Central memory CD4-positive, alpha-beta T cell (primary cell): ENCODE data around the gene CADM1.

Source experiments
- DNase-seq: peaks from one replicate; pipeline ENCODE4 v3.0.0; 2022

Gene CADM1

GRCh38 chr11:115271643-115272042 is 232.6 kb downstream of the CADM1 start:
- DNase-seq = no peak

GRCh38 chr11:115269191-115269950 is 234.8 kb downstream of the CADM1 start:
- no peak for DNase-seq

GRCh38 chr11:115267871-115268270 is 236.3 kb downstream of the CADM1 start:
- no peak for DNase-seq

- DNase-seq = no peak
Measured at GRCh38 chr11:115267238-115267781, 236.9 kb downstream of the CADM1 start.

GRCh38 chr11:115266066-115266639 is 238.1 kb downstream of the CADM1 start:
- DNase-seq = no peak

GRCh38 chr11:115263799-115264656 is 240.2 kb downstream of the CADM1 start:
- DNase-seq = no peak

- DNase-seq = no peak
Measured at GRCh38 chr11:115258216-115258615, 246.0 kb downstream of the CADM1 start.

GRCh38 chr11:115257678-115258077 is 246.5 kb downstream of the CADM1 start:
- DNase-seq = no peak

GRCh38 chr11:115257270-115257669 is 246.9 kb downstream of the CADM1 start:
- DNase-seq = no peak

- no peak for DNase-seq
Measured at GRCh38 chr11:115256397-115257197, 247.6 kb downstream of the CADM1 start.

GRCh38 chr11:115255006-115255762 is 249.0 kb downstream of the CADM1 start:
- no peak for DNase-seq

- no peak for DNase-seq
Measured at GRCh38 chr11:115251126-115251525, 253.1 kb downstream of the CADM1 start.

GRCh38 chr11:115249061-115249578 is 255.1 kb downstream of the CADM1 start:
- no peak for DNase-seq

GRCh38 chr11:115247953-115248352 is 256.3 kb downstream of the CADM1 start:
- DNase-seq = no peak

GRCh38 chr11:115247361-115247760 is 256.9 kb downstream of the CADM1 start:
- DNase-seq = no peak

- no peak for DNase-seq
Measured at GRCh38 chr11:115244758-115245157, 259.5 kb downstream of the CADM1 start.

GRCh38 chr11:115244296-115244695 is 259.9 kb downstream of the CADM1 start:
- no peak for DNase-seq

GRCh38 chr11:115242982-115243381 is 261.2 kb downstream of the CADM1 start:
- DNase-seq = no peak

GRCh38 chr11:115241899-115242298 is 262.3 kb downstream of the CADM1 start:
- DNase-seq = no peak

GRCh38 chr11:115238791-115239190 is 265.4 kb downstream of the CADM1 start:
- no peak for DNase-seq

- DNase-seq = no peak
Measured at GRCh38 chr11:115238086-115238485, 266.1 kb downstream of the CADM1 start.
